Colonic mucosa (tissue), 4 donors: ENCODE results near the gene CACNB1. TPM values are rescaled to one million over a fixed set of nuclear protein-coding genes. Genes with fewer than 3 reads are reported as not detected.
"Not testable (repeated sequence)": the region's sequence is repeated elsewhere in the genome, so short reads cannot be mapped to it uniquely, and the experiment has no call there.

Source experiments
- DNase-seq: peaks from one replicate; pipeline ENCODE4 v3.0.0-alpha.2; 2020
- H3K27ac ChIP-seq: fragments of 200-600 bp; one replicate; pipeline ENCODE4 v1.8.0; 2021
- H3K27me3 ChIP-seq: fragments of 200-600 bp; one replicate; pipeline ENCODE4 v1.8.0; 2021
- H3K36me3 ChIP-seq: fragments of 200-600 bp; one replicate; pipeline ENCODE4 v1.8.0; 2021
- H3K4me1 ChIP-seq: fragments of 200-600 bp; one replicate; pipeline ENCODE4 v1.8.0; 2021; ENCODE audit warnings: mild to moderate bottlenecking
- H3K4me3 ChIP-seq: fragments of 200-600 bp; one replicate; pipeline ENCODE4 v1.8.0; 2021
- H3K9ac ChIP-seq, 2 donors: one replicate each; pipeline ENCODE4 v1.7.0; 2013; ENCODE audit warnings: control low read depth in 2 of 2, low read depth in 2 of 2, low read length in 2 of 2
- H3K9me3 ChIP-seq: fragments of 200-600 bp; one replicate; pipeline ENCODE4 v1.8.0; 2021
- intact Hi-C: fragments of 100-400 bp; cut with DNase I; formaldehyde crosslinking; loops from one replicate; pipeline ENCODE4 v1.14.1; 2022
- total RNA-seq, 2 donors: library from RNA; stranded (reverse); fragmentation: NEBNext Ultra II Directional in 1 of 2; extraction: Animal tissue kit (Norgen Biotek cat#: 25700) in 1 of 2; gene quantifications; one replicate each; pipeline ENCODE4 v1.2.1, GENCODE V29; 2021
- TF ChIP-seq, protein P1 (sequence below): fragments of 200-600 bp; IDR thresholded peaks from one replicate; pipeline ENCODE4 v1.8.0; 2022; ENCODE audit warnings: antibody characterized with exemption, mild to moderate bottlenecking
- donor health status: healthy.
- donor health status: DM: no; HTN: no; CAD: no.
- donor health status: DM: no; HTN: no; CAD: no.

The CACNB1 gene
- total RNA-seq, 2 donors from 2014 or later: 5.9 to 8.8 TPM

DNA sequence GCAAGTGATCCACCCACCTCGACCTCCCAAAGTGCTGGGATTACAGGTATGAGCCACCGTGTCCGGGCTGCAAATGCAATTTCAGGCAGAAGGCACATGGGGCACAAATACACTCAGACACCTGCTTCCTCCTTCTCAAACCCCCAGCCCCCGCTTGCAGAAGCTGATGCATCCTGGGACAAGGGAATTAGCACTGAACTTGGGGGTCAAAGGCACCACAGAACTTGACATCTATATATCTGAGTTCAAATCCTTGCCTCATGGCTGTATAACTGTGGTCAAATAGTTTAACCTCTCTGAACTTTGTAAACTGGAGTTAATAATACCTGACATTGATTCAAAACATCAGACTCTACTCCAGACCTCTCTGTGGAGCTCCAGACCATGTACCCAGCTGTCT is 27.4 kb downstream of the CACNB1 start:
- Histone ChIP-seq H3K9ac (no peak overlapping the region), H3K9me3 (no peaks in the 10 kb centered on the region), H3K27ac (no peak overlapping the region), H3K27me3 (no peaks in the 10 kb centered on the region), H3K36me3 (no peaks in the 10 kb centered on the region), H3K4me3 (no peak overlapping the region), H3K4me1 (no peaks in the 10 kb centered on the region)
- intact Hi-C loops: no loop called here
- TF ChIP-seq, protein P1, sequence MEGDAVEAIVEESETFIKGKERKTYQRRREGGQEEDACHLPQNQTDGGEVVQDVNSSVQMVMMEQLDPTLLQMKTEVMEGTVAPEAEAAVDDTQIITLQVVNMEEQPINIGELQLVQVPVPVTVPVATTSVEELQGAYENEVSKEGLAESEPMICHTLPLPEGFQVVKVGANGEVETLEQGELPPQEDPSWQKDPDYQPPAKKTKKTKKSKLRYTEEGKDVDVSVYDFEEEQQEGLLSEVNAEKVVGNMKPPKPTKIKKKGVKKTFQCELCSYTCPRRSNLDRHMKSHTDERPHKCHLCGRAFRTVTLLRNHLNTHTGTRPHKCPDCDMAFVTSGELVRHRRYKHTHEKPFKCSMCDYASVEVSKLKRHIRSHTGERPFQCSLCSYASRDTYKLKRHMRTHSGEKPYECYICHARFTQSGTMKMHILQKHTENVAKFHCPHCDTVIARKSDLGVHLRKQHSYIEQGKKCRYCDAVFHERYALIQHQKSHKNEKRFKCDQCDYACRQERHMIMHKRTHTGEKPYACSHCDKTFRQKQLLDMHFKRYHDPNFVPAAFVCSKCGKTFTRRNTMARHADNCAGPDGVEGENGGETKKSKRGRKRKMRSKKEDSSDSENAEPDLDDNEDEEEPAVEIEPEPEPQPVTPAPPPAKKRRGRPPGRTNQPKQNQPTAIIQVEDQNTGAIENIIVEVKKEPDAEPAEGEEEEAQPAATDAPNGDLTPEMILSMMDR: no peak
- no peak for DNase-seq

DNA sequence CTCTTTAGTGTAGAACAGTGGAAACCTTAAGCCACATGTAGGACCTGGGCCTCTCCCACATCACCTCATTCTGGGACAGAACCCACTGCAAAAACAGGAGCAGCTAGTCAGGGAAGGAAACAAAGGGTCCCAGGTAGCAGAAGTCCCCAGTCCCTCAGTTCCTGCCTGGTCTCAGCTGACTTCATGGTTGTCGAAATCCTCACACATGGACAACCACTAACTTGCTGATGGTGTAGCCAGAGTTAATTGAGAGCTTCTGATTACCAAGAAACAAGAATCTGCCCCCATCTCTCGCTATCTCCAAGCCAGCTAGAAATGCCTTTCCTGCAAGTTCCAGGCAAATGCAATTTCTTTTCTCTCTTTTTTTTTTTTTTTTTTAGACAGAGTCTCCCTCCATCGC is 28.0 kb downstream of the CACNB1 start:
- Histone ChIP-seq H3K27ac (no peak overlapping the region), H3K27me3 (no peaks in the 10 kb centered on the region), H3K9me3 (no peaks in the 10 kb centered on the region), H3K36me3 (no peaks in the 10 kb centered on the region), H3K4me3 (no peak overlapping the region), H3K4me1 (no peaks in the 10 kb centered on the region), H3K9ac (no peak overlapping the region)
- intact Hi-C loops: loop anchor here (10.0 kb wide), 1 partner anchor 65 kb away; no protein-coding TSS in a partner anchor
- TF ChIP-seq, protein P1: no peak
- no peak for DNase-seq

DNA sequence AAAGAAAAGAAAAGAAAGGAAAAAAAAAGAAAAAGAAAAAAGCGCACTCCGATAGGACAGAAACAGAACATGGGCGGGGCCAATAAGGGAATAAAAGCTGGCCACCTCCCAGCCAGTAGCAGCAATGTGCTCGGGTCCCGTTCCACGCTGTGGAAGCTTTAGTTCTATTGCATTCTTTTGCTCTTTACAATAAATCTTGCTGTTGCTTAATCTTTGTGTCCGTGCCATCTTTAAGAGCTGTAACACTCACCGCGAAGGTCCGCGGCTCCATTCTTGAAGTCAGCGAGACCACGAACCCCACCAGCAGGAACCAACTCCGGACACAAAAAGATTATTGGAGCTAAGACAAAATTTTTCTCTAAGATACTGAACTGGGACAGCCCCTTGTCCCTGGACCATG is 28.4 kb downstream of the CACNB1 start:
- intact Hi-C loops: loop anchor here (10.0 kb wide), 1 partner anchor 66 kb away; no protein-coding TSS in a partner anchor
- no peak for DNase-seq
- TF ChIP-seq, protein P1: no peak
- no peak overlapping the region for H3K4me3 ChIP-seq
- H3K36me3 ChIP-seq: no peaks in the 10 kb centered on the region
- no peak overlapping the region for H3K27ac ChIP-seq
- H3K27me3 ChIP-seq: no peaks in the 10 kb centered on the region
- peaks cover 2% of the 10 kb centered on the region for H3K4me1 ChIP-seq
- no peak overlapping the region for H3K9ac ChIP-seq
- no peaks in the 10 kb centered on the region for H3K9me3 ChIP-seq

DNA sequence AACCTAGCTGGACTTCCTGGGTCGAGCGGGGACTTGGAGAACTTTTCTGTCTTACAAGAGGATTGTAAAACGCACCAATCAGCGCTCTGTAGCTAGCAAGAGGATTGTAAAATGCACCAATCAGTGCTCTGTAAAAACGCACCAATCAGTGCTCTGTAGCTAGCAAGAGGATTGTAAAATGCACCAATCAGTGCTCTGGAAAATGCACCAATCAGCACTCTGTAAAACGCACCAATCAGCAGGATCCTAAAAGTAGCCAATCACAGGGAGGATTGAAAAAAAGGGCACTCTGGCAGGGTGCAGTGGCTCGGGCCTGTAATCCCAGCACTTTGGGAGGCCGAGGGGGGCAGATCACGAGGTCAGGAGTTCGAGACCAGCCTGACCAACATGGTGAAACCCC is 29.0 kb downstream of the CACNB1 start:
- not testable (repeated sequence) for H3K27ac ChIP-seq, H3K4me3 ChIP-seq, DNase-seq, H3K4me1 ChIP-seq, H3K9ac ChIP-seq, H3K27me3 ChIP-seq, H3K9me3 ChIP-seq, H3K36me3 ChIP-seq
- intact Hi-C loops: loop anchor here (10.0 kb wide), 1 partner anchor 66 kb away; no protein-coding TSS in a partner anchor

DNA sequence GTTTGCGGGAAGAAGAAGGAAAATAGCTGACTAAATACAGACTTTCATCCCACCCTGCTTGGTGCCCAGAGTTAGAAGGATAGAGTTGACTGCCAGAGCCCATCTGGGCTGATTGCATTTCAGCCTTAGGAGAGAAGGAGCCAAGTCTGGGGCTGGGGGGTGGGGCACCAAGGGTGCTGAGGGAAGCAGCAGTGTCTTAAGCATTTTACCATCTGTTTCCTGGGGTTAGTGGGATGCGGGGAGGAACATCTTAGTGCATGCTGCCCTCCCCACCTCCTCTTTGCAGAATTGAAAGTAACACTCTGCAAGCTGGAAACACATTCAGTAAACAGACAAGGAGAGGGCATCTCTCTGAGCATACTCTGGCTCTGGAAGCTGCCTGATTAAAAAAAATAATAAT is 30.0 kb downstream of the CACNB1 start:
- Histone ChIP-seq H3K4me1 (peaks cover 4% of the 10 kb centered on the region), H3K27me3 (no peaks in the 10 kb centered on the region), H3K27ac (no peak overlapping the region), H3K36me3 (no peaks in the 10 kb centered on the region), H3K9ac (no peak overlapping the region), H3K4me3 (no peak overlapping the region), H3K9me3 (no peaks in the 10 kb centered on the region)
- DNase-seq: no peak
- TF ChIP-seq, protein P1: no peak
- intact Hi-C loops: loop anchor here (10.0 kb wide), 1 partner anchor 67 kb away; no protein-coding TSS in a partner anchor

DNA sequence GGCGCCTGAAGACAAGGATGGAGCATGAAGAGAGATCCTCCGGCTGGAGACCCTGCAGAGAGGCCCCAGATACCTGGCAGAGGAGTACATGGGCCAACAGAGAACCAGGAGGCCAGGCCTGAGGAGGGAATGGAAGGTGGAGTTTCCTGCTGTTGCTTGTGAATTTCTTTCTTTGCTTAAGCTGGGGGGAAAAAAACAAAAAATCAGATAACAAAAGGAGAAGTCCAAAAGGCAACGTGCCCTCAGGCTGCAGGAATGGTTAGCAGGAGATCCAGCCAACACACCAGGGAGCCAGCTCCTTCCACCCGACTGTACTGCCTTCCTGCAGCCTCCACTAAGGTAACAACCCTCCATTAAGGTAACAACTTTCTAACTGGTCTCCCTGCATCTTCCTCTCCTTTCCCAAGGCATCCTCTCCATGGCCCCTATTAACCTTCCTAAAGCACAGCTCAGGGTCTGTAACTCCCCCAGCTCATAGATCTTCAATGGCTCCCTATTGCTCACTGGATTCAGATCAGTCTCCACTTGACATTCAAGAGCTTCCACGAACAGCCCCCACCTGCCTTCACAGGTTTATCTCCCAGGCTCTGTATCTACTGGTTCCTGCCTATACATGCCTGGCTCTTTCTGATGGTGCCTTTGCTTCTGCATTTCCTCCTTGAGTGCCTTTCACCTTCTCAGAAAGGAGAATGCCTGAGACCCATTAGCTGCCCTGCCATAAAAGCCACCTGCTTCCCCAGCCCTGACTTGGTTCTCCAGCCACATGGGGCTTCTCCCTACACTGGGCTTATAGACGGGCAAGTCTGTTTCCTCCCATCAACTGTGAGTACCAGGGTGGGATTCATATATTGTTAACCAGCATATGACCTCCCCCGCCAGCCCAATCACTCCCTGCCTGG is 30.8 kb downstream of the CACNB1 start:
- no peak overlapping the region for H3K27ac ChIP-seq
- no peak overlapping the region for H3K4me3 ChIP-seq
- DNase-seq: no peak
- no peaks in the 10 kb centered on the region for H3K27me3 ChIP-seq
- TF ChIP-seq, protein P1: no peak
- H3K9me3 ChIP-seq: no peaks in the 10 kb centered on the region
- peaks cover 4% of the 10 kb centered on the region for H3K4me1 ChIP-seq
- intact Hi-C loops: loop anchor here (10.0 kb wide), 1 partner anchor 68 kb away; no protein-coding TSS in a partner anchor
- no peaks in the 10 kb centered on the region for H3K36me3 ChIP-seq
- H3K9ac ChIP-seq: no peak overlapping the region
